ENCODE results near the gene FADD. TPM values are rescaled to one million over a fixed set of nuclear protein-coding genes. Genes with fewer than 3 reads are reported as not detected.
"Not testable (repeated sequence)": the region's sequence is repeated elsewhere in the genome, so short reads cannot be mapped to it uniquely, and the experiment has no call there.

FADD gene
- total RNA-seq, 1 experiment from 2014 or later, result 19.8 TPM

DNA sequence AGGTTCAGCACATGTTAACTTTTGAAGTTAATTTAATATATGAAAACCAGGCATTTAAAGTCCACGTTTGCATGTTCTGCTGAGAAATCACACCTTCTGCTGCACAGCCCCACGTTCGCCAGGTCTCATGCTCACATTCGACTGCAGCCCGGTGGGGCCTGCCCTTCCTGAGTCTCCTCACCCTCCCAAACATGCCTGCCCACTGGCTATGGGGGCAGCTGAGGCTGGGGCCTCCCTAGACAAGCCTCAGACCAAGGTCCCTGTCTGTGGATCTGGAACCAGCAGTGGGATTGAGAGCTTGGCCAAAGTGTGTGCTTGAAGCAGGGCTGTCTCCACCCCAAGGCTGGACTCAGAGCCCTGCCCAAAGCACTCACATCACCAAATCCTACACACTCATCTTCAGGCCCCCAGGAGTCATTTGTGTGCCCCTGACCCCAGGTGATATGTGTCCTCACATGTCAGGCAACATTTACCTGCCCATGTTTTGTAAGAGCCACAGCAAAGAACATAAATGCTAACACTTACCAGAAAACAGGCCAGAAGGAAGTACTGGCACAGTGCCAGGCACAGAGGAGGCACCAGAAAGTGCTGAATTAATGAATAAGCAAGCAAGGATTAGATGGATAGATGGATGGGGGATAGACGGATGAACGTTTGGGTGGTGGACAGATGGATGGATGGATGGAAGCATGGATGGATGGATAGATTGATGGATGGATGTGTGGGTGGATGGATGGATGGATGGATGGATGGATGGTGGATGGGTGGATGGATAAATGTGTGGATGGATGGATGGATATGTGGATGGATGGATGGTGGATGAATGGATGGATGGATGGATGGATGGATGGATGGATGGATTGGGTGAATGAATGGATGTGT, 9.4 kb upstream of the FADD start:
- H3K27me3 ChIP-seq (ENCODE audit: low read length), result no peaks in the 10 kb centered on the region
- H3K4me1 ChIP-seq (ENCODE audit: low read length), result no peaks in the 10 kb centered on the region
- no peak overlapping the region for H3K4me3 ChIP-seq (ENCODE audit: low read length)
- no peaks in the 10 kb centered on the region for H3K79me2 ChIP-seq (ENCODE audit: low read length)
- H3K36me3 ChIP-seq (ENCODE audit: insufficient read depth, low read length), result no peaks in the 10 kb centered on the region
- H4K20me1 ChIP-seq (ENCODE audit: insufficient read depth, low read depth, low read length), result no peaks in the 10 kb centered on the region
- H3K9ac ChIP-seq (ENCODE audit: low read length), result no peak overlapping the region
- no peaks in the 10 kb centered on the region for H3K9me3 ChIP-seq (ENCODE audit: low read length)
- no peaks in the 10 kb centered on the region for H3K9me2 ChIP-seq (replicated peaks; ENCODE audit: insufficient read depth, low read length)
- DNase-seq, result no peak
- H2AFZ ChIP-seq (ENCODE audit: low read length), result no peak overlapping the region
- no peak overlapping the region for H3K27ac ChIP-seq (ENCODE audit: low read length)
- no peak overlapping the region for H3K4me2 ChIP-seq (ENCODE audit: low read depth, low read length, poor library complexity, severe bottlenecking)

DNA sequence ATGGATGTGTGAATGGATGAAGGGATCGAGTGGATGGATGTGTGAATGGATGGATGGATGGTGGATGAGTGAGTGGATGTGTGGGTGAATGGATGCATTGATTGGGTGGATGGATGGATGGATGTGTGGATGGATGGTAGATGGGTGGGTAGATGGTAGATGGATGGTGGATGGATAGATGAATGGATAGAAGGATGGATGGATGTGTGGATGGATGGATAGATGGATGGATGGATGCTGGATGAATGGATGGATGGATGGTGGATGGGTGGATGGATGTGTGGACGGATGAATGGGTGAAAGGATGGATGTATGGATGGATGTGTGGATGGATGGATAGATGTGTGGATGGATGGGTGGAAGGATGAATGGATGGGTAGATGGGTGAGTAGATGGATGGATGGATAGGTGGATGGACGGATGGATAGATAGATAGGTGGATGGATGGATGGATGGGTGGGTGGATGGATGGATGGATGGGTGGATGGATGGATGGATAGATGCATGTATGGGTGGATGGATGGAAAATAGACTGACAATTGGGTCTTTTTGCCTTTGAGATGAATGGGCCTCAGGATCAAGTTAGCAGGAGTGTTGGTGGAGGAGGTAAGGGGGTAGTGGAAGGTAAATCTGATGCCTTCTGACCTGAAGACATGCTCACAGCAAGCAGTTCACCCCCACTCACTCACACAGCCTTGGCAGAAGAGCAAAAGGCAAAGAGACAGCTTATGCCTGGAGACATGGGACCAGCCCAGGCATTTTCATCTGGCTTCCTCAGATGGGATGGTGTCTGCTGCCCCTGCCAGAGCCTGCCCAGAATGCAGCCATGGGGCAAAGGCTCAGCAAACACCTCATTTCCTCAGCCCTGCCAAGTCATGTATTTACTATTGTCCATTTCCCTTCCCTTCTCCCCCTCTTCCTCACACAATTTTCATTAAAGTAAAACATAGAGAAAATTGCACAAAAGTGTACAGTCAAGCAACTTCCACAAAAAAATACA, 8.0 kb upstream of the FADD start:
- Histone ChIP-seq H3K36me3 (ENCODE audit: insufficient read depth, low read length) (no peaks in the 10 kb centered on the region), H3K27me3 (ENCODE audit: low read length) (no peaks in the 10 kb centered on the region), H2AFZ (ENCODE audit: low read length) (no peak overlapping the region), H3K4me2 (ENCODE audit: low read depth, low read length, poor library complexity, severe bottlenecking) (no peak overlapping the region), H3K79me2 (ENCODE audit: low read length) (no peaks in the 10 kb centered on the region), H3K4me3 (ENCODE audit: low read length) (no peak overlapping the region), H3K4me1 (ENCODE audit: low read length) (no peaks in the 10 kb centered on the region), H3K9me3 (ENCODE audit: low read length) (no peaks in the 10 kb centered on the region), H3K27ac (ENCODE audit: low read length) (no peak overlapping the region), H3K9ac (ENCODE audit: low read length) (0 out of 2 replicates have a peak overlapping the region, but pooled peaks have one; percentile 20), H3K9me2 (replicated peaks; ENCODE audit: insufficient read depth, low read length) (no peaks in the 10 kb centered on the region), H4K20me1 (ENCODE audit: insufficient read depth, low read depth, low read length) (no peaks in the 10 kb centered on the region)
- no peak for DNase-seq

DNA sequence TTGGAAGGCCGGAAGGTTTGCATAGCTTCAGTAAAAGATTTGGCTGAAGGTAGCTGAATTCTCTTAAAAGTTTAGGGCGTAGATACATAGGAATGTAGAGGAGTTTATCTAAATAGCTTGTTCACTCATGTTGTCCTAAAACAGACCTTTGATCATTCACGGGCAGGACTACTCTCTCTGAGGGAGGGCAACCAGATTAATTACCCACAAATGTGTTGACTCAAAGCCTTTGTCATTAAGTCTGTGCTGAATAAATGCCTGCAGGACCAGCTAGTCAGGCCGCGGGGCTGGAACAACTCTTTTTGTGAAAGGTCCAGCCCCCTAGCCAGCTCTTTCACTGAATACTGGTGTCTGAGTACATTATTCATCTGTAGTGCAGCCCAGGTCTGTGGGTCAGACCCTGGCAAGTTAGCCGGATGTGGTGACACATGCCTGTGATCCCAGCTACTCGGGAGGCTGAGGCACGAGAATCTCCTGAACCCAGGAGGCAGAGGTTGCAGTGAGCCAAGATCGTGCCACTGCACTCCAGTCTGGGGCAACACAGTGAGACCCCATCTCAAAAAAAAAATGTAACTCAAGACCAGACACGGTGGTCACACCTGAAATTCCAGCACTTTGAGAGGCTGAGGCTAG, 2.8 kb upstream of the FADD start:
- no peak overlapping the region for H3K27ac ChIP-seq (ENCODE audit: low read length)
- peaks cover 1% of the 10 kb centered on the region; the same call in 1 of the 2 replicates for H3K36me3 ChIP-seq (ENCODE audit: insufficient read depth, low read length)
- no peak overlapping the region for H3K4me3 ChIP-seq (ENCODE audit: low read length)
- H3K9me3 ChIP-seq (ENCODE audit: low read length), result no peaks in the 10 kb centered on the region
- H3K79me2 ChIP-seq (ENCODE audit: low read length), result peaks cover 22% of the 10 kb centered on the region
- H3K4me1 ChIP-seq (ENCODE audit: low read length), result peaks cover 14% of the 10 kb centered on the region
- H3K9me2 ChIP-seq (replicated peaks; ENCODE audit: insufficient read depth, low read length), result no peaks in the 10 kb centered on the region
- no peak for DNase-seq
- no peak overlapping the region for H3K9ac ChIP-seq (ENCODE audit: low read length)
- no peak overlapping the region for H3K4me2 ChIP-seq (ENCODE audit: low read depth, low read length, poor library complexity, severe bottlenecking)
- H4K20me1 ChIP-seq (ENCODE audit: insufficient read depth, low read depth, low read length), result peaks cover 17% of the 10 kb centered on the region
- no peak overlapping the region for H2AFZ ChIP-seq (ENCODE audit: low read length)
- no peaks in the 10 kb centered on the region for H3K27me3 ChIP-seq (ENCODE audit: low read length)

DNA sequence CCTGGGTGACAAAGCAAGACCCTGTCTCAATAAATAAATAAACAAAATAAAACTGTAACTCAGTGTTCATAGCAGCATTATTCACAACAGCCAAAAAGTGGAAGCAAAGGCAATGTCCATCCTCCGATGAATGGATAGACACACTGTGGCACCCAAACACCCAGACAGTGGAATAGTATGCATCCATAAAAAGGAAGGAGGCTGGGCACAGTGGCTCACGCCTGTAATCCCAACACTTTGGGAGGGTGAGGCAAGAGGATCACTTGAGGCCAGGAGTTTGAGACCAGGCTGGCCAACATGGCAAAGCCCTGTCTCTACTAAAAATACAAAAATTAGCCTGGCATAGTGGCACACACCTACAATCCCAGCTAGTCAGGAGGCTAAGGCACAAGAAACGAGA, 2.0 kb upstream of the FADD start:
- Histone ChIP-seq H4K20me1 (ENCODE audit: insufficient read depth, low read depth, low read length) (peaks cover 22% of the 10 kb centered on the region), H3K79me2 (ENCODE audit: low read length) (peaks cover 28% of the 10 kb centered on the region), H3K4me1 (ENCODE audit: low read length) (peaks cover 14% of the 10 kb centered on the region)
- H3K9me2 ChIP-seq (replicated peaks; ENCODE audit: insufficient read depth, low read length); H3K36me3 ChIP-seq (ENCODE audit: insufficient read depth, low read length); H3K9me3 ChIP-seq (ENCODE audit: low read length); H3K9ac ChIP-seq (ENCODE audit: low read length); H3K27me3 ChIP-seq (ENCODE audit: low read length); H2AFZ ChIP-seq (ENCODE audit: low read length); H3K4me2 ChIP-seq (ENCODE audit: low read depth, low read length, poor library complexity, severe bottlenecking); DNase-seq; H3K27ac ChIP-seq (ENCODE audit: low read length); H3K4me3 ChIP-seq (ENCODE audit: low read length): not testable (repeated sequence)

GRCh38 chr11:70201882-70202861, 924 bp upstream of the FADD start:
- Histone ChIP-seq H3K79me2 (ENCODE audit: low read length) (peaks cover 28% of the 10 kb centered on the region), H3K27ac (ENCODE audit: low read length) (no peak overlapping the region), H4K20me1 (ENCODE audit: insufficient read depth, low read depth, low read length) (peaks cover 30% of the 10 kb centered on the region), H3K9me2 (replicated peaks; ENCODE audit: insufficient read depth, low read length) (no peaks in the 10 kb centered on the region), H3K4me2 (ENCODE audit: low read depth, low read length, poor library complexity, severe bottlenecking) (peak overlapping the region; percentile 90), H3K9me3 (ENCODE audit: low read length) (no peaks in the 10 kb centered on the region), H2AFZ (ENCODE audit: low read length) (0 out of 2 replicates have a peak overlapping the region, but pooled peaks have one; percentile 6), H3K9ac (ENCODE audit: low read length) (peak overlapping the region; percentile 42), H3K27me3 (ENCODE audit: low read length) (no peaks in the 10 kb centered on the region), H3K4me3 (ENCODE audit: low read length) (peak overlapping the region; percentile 94; the same call in 1 of the 2 replicates), H3K36me3 (ENCODE audit: insufficient read depth, low read length) (peaks cover 12% of the 10 kb centered on the region; the same call in 1 of the 2 replicates), H3K4me1 (ENCODE audit: low read length) (peaks cover 14% of the 10 kb centered on the region)
- peak; percentile 58 for DNase-seq

DNA sequence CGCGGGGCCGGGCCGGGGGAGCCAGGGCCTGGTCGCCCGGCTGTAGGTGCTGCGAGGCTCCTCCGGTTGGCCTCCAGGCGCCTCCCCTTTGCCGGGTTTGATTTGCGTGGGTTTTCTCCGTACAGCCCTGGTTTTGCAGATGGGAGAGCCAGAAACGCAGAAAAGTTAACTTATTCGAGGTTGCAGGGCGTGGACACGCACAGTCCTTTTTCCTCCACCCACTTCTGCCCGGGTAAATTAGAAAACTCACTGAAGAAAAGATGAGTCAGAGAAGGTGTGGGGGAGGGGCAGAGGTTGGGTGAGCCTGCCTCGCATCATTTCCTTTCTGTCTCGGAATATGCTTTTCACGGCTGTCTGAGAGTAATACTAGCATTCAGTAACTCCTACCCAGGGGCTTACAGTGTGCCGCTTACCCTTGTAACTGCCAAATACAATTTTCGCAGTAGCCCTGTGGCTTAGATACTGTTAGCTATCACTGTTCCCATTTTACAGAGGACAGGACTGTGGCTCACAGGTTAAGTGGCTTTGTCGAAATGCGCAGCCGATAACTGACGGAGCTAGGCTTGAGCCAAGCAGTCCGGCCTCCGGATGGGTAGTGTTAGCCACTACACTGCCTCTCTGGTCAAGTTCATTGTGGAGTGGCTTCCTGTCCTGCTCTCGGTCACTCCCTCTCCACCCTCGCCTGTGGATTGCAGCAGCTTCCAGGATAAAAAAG, 812 bp downstream of the FADD start:
- Histone ChIP-seq H3K27ac (ENCODE audit: low read length) (peak overlapping the region; percentile 66), H2AFZ (ENCODE audit: low read length) (no peak overlapping the region), H3K9me3 (ENCODE audit: low read length) (no peaks in the 10 kb centered on the region), H3K4me3 (ENCODE audit: low read length) (peak overlapping the region; percentile 94), H3K9ac (ENCODE audit: low read length) (peak overlapping the region; percentile 97), H4K20me1 (ENCODE audit: insufficient read depth, low read depth, low read length) (peaks cover 36% of the 10 kb centered on the region), H3K4me1 (ENCODE audit: low read length) (peaks cover 14% of the 10 kb centered on the region), H3K27me3 (ENCODE audit: low read length) (no peaks in the 10 kb centered on the region), H3K36me3 (ENCODE audit: insufficient read depth, low read length) (peaks cover 12% of the 10 kb centered on the region; the same call in 1 of the 2 replicates), H3K9me2 (replicated peaks; ENCODE audit: insufficient read depth, low read length) (no peaks in the 10 kb centered on the region), H3K4me2 (ENCODE audit: low read depth, low read length, poor library complexity, severe bottlenecking) (peak overlapping the region; percentile 90), H3K79me2 (ENCODE audit: low read length) (peaks cover 28% of the 10 kb centered on the region)
- DNase-seq, result peak; percentile 85

DNA sequence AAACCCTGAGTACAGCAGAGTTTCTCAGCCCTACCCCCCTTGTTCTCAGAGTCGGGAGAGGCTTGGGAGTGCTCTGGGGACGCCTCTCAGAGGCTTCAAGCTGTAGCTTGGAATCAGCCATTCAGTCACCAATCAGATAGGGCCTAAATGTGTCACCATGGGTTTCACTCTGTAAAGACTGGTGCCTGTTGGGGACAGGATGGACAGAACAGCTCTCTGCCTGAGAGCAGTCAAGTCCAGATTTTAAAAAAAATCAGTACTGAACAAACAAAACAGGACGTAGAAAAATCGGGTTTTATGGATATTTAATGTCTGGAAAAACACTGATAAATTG, 1.3 kb downstream of the FADD start:
- DNase-seq, result no peak
- Histone ChIP-seq H3K9me3 (ENCODE audit: low read length) (no peaks in the 10 kb centered on the region), H3K27me3 (ENCODE audit: low read length) (no peaks in the 10 kb centered on the region), H3K9ac (ENCODE audit: low read length) (peak overlapping the region; percentile 97), H3K4me3 (ENCODE audit: low read length) (peak overlapping the region; percentile 94), H2AFZ (ENCODE audit: low read length) (no peak overlapping the region), H3K36me3 (ENCODE audit: insufficient read depth, low read length) (peaks cover 12% of the 10 kb centered on the region; the same call in 1 of the 2 replicates), H3K4me2 (ENCODE audit: low read depth, low read length, poor library complexity, severe bottlenecking) (peak overlapping the region; percentile 90), H3K79me2 (ENCODE audit: low read length) (peaks cover 28% of the 10 kb centered on the region), H3K9me2 (replicated peaks; ENCODE audit: insufficient read depth, low read length) (no peaks in the 10 kb centered on the region), H3K4me1 (ENCODE audit: low read length) (peaks cover 14% of the 10 kb centered on the region), H3K27ac (ENCODE audit: low read length) (no peak overlapping the region), H4K20me1 (ENCODE audit: insufficient read depth, low read depth, low read length) (peaks cover 41% of the 10 kb centered on the region)
